Spleen (tissue), 11 donors: ENCODE results near the gene TUBGCP2. TPM values are rescaled to one million over a fixed set of nuclear protein-coding genes. Genes with fewer than 3 reads are reported as not detected.
A peak's percentile ranks its signal among the peaks of the same experiment; 100 is the strongest.

Experiments used
- DNase-seq: peaks from one replicate; pipeline ENCODE4 v3.0.0-alpha.2; 2020
- H3K27ac ChIP-seq, 8 donors: fragments of 200-600 bp; sonication (generic) in 7 of 8; 1 replicate in 4 of 8; 2 replicates in 4 of 8; pipeline versions ENCODE4 v1.5.0 to v1.8.0; 2016 to 2021; ENCODE audit warnings: inconsistent platforms in 4 of 8, mild to moderate bottlenecking in 4 of 8, moderate library complexity in 1 of 8
- H3K27me3 ChIP-seq, 7 donors: fragments of 200-600 bp; sonication (generic) in 6 of 7; replicated peaks in 1 of 7; 1 replicate in 4 of 7; 2 replicates in 3 of 7; pipeline versions ENCODE4 v1.5.0 to v1.8.0; 2016 to 2021; ENCODE audit warnings: inconsistent platforms in 3 of 7, mild to moderate bottlenecking in 1 of 7
- H3K36me3 ChIP-seq, 6 donors: fragments of 200-600 bp; sonication (generic) in 5 of 6; 1 replicate in 4 of 6; 2 replicates in 2 of 6; pipeline versions ENCODE4 v1.5.0 to v1.8.0; 2016 to 2021; ENCODE audit warnings: inconsistent platforms in 2 of 6
- H3K4me1 ChIP-seq, 6 donors: fragments of 200-600 bp; sonication (generic) in 5 of 6; 1 replicate in 3 of 6; 2 replicates in 3 of 6; pipeline versions ENCODE4 v1.5.0 to v1.8.0; 2016 to 2021; ENCODE audit warnings: inconsistent platforms in 3 of 6
- H3K4me3 ChIP-seq, 8 donors: fragments of 200-600 bp; sonication (generic) in 7 of 8; 1 replicate in 4 of 8; 2 replicates in 4 of 8; pipeline versions ENCODE4 v1.5.0 to v1.8.0; 2016 to 2021; ENCODE audit warnings: inconsistent platforms in 4 of 8, mild to moderate bottlenecking in 4 of 8, moderate library complexity in 2 of 8
- H3K9me3 ChIP-seq, 8 donors: fragments of 200-600 bp; sonication (generic) in 7 of 8; 1 replicate in 4 of 8; 2 replicates in 4 of 8; pipeline versions ENCODE4 v1.5.0 to v1.8.0; 2016 to 2021; ENCODE audit warnings: inconsistent platforms in 4 of 8
- POLR2A ChIP-seq, 3 donors: fragments of 450-650 bp; IDR thresholded peaks; one replicate each; pipeline ENCODE4 v1.5.1; 2017; ENCODE audit warnings: antibody characterized with exemption in 3 of 3, mild to moderate bottlenecking in 1 of 3
- POLR2AphosphoS5 ChIP-seq, 3 donors: sonication (generic); formaldehyde crosslinking; IDR thresholded peaks; one replicate each; pipeline ENCODE4 v1.5.1; 2017; ENCODE audit warnings: antibody characterized with exemption in 3 of 3
- WGBS, 5 donors: extraction: QIAGEN DNeasy Blood & Tissue Kit in 3 of 5; methylation state at CpG; one replicate each; pipeline versions ENCODE4 v1.1.5 to v1.1.7; 2013 to 2018; 5-methylcytosine and 5-hydroxymethylcytosine counted together
- intact Hi-C: fragments of 100-400 bp; cut with DNase I; formaldehyde crosslinking; loops from one replicate; pipeline ENCODE4 v1.15.0; 2023; ENCODE audit warnings: low total_unique reads
- polyA plus RNA-seq, 3 donors: library from polyadenylated mRNA; stranded (reverse); fragments of 200-250 nt; gene quantifications; one replicate each; pipeline ENCODE4 v1.2.1, GENCODE V29; 2013
- total RNA-seq, 7 donors: library from RNA; depleted of rRNA in 3 of 7; stranded (reverse); fragments of >200 nt in 3 of 7; fragmentation: NEBNext Ultra II Directional in 4 of 7; extraction: Animal tissue kit (Norgen Biotek cat#: 25700) in 4 of 7; gene quantifications; one replicate each; pipeline versions ENCODE4 v1.1.0 to v1.2.1, GENCODE V29; 2016 to 2021
- TF ChIP-seq, protein P1 (sequence below), 11 experiments: fragments of 200-600 bp in 7 of 11; fragments of 450-650 bp in 4 of 11; sonication (generic) in 4 of 11; IDR thresholded peaks in 8 of 11; conservative IDR thresholded peaks in 3 of 11; 1 replicate in 7 of 11; 2 replicates in 4 of 11; pipeline versions ENCODE4 v1.4.0 to v1.8.0; 2016 to 2021; ENCODE audit warnings: antibody characterized with exemption in 11 of 11, inconsistent platforms in 4 of 11, mild to moderate bottlenecking in 1 of 11
- donor health status: healthy with polysubstance abuse.
- donor health status: DM: no; HTN: no; CAD: no; lungs with moderate emphysema.
- donor health status: DM: no; HTN: no; CAD: no.
- donor health status: Bipolar disorder and iron deficiency.
- donor health status: healthy.
- donor health status: DM: no; HTN: no; CAD: no.
- donor health status: DM: yes; HTN: yes; CAD: no.

The TUBGCP2 gene
- total and polyA plus RNA-seq, 10 donors: 40.2 to 201 (median 57.6) TPM

- H3K36me3 ChIP-seq: peaks cover 0 to 22% (median 2%) of the 10 kb centered on the region in 6 donors
These were observed 47.6 kb downstream of the TUBGCP2 start for GRCh38 chr10:133260895-133261725.

DNA sequence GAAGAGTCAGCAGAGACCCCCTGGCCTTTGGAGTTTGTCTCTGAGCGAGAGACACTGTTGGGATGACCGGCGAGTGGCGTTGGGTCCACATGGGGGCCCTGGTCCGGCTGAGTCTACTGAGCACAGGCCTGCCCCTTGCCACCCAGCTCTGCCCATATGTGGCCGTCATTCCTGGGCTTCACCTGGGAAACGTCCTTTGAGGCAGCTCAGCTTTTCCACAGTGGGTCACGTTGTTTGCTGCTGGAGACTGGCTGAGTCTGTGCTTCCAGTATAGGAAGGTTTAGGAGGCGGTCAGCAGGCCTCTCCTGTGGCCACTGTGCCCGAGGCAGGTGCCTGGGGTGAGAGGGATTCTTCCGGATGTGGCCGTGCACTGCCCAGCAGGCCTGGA, 49.1 kb downstream of the TUBGCP2 start:
- peak overlapping the region in 7 of 8 donors; percentile 61 to 89 (median 71) for H3K27ac ChIP-seq
- WGBS, 5 donors: 46 to 67% (median 56%) methylated on average over 8 to 12 of the region's 12 CpGs
- H3K4me3 ChIP-seq: peak overlapping the region in 1 of 8 donors; percentile 54
- peaks cover 0 to 15% (median 2%) of the 10 kb centered on the region in 6 donors for H3K36me3 ChIP-seq
- DNase-seq: no peak
- H3K9me3 ChIP-seq: no peaks in the 10 kb centered on the region
- intact Hi-C loops: loop anchor here (10.0 kb wide), 1 partner anchor 115 kb away; no protein-coding TSS in a partner anchor
- peaks cover 29 to 78% (median 67%) of the 10 kb centered on the region in 6 donors for H3K4me1 ChIP-seq
- peaks cover 0 to 8% (median 0%) of the 10 kb centered on the region in 7 donors for H3K27me3 ChIP-seq
- TF ChIP-seq, protein P1, sequence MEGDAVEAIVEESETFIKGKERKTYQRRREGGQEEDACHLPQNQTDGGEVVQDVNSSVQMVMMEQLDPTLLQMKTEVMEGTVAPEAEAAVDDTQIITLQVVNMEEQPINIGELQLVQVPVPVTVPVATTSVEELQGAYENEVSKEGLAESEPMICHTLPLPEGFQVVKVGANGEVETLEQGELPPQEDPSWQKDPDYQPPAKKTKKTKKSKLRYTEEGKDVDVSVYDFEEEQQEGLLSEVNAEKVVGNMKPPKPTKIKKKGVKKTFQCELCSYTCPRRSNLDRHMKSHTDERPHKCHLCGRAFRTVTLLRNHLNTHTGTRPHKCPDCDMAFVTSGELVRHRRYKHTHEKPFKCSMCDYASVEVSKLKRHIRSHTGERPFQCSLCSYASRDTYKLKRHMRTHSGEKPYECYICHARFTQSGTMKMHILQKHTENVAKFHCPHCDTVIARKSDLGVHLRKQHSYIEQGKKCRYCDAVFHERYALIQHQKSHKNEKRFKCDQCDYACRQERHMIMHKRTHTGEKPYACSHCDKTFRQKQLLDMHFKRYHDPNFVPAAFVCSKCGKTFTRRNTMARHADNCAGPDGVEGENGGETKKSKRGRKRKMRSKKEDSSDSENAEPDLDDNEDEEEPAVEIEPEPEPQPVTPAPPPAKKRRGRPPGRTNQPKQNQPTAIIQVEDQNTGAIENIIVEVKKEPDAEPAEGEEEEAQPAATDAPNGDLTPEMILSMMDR (IDR thresholded peaks at IDR 0.05 in 8 of 11, conservative IDR thresholded peaks at IDR 0.05 in 3 of 11): no peak
- TF ChIP-seq POLR2AphosphoS5 (IDR thresholded peaks at IDR 0.05) (no peak), POLR2A (IDR thresholded peaks at IDR 0.05) (no peak)

More at GRCh38 chr10:133260895-133261725, 47.6 kb downstream of the TUBGCP2 start:
- Histone ChIP-seq H3K4me1 (peaks cover 29 to 92% (median 68%) of the 10 kb centered on the region in 6 donors), H3K27ac (peak overlapping the region; percentile 74 to 96 (median 88)), H3K9me3 (no peaks in the 10 kb centered on the region), H3K4me3 (peak overlapping the region; percentile 48 to 83 (median 76)), H3K27me3 (no peaks in the 10 kb centered on the region)
- no peak for TF ChIP-seq POLR2A (IDR thresholded peaks at IDR 0.05)
- TF ChIP-seq, protein P1 (IDR thresholded peaks at IDR 0.05 in 8 of 11, conservative IDR thresholded peaks at IDR 0.05 in 3 of 11): peak in 1 of 11 experiments; percentile 12
- peak in 1 of 3 donors; percentile 69 for TF ChIP-seq POLR2AphosphoS5 (IDR thresholded peaks at IDR 0.05)
- DNase-seq: peak; percentile 95
- WGBS, 5 donors: 15 to 40% (median 19%) methylated on average over 21 to 50 of the region's 50 CpGs
- intact Hi-C loops: no loop called here

DNA sequence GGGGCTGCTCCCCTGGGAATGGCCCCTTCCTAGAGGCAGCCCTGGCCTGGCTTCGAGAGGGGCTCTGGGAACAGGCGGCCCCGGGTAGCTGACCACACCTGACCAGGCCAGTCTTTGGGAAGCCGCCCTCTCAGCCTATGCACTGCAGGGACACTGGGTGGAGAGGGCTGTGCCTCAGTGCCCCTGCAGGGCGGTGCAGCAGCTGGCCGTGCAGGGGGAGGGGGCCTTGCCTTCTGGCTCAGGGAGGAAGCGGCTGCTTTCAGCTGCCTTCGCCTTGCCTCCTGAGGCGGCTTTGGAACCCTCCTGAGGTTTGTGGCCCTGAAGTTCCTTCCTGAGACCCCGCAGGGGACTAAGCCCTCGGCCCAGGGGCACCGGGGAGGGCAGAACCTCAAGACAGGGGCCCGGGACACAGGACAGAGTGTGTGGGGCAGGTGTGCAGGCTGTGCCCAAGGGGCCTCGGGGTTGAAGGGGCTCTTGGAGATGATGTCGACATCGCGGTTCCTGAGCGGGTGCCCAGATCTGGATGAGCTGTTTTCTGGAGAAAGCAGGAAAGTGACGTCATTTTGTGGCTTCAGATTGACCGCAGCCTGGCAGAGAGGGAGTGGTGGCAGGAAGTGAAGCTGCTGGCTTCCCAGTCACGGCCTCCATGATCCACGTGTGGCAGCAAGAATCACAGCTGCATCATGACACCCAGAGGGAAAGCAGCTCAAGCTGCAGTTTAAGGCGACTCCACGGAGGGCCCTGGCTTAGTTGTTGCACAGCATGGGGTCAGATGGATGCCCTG, 49.7 kb downstream of the TUBGCP2 start:
- Histone ChIP-seq H3K36me3 (peaks cover 0 to 15% (median 2%) of the 10 kb centered on the region in 6 donors), H3K4me3 (peak overlapping the region in 1 of 8 donors; percentile 54), H3K27me3 (peaks cover 0 to 13% (median 0%) of the 10 kb centered on the region in 7 donors), H3K4me1 (peaks cover 29 to 73% (median 61%) of the 10 kb centered on the region in 6 donors), H3K9me3 (no peaks in the 10 kb centered on the region), H3K27ac (peak overlapping the region; percentile 45 to 89 (median 71))
- intact Hi-C loops: loop anchor here (10.0 kb wide), 1 partner anchor 114 kb away; no protein-coding TSS in a partner anchor
- peak; percentile 91 for DNase-seq
- 17 to 28% (median 19%) methylated on average over 14 to 24 of the region's 24 CpGs for WGBS, 5 donors
- peak; percentile 62 to 82 (median 69) for TF ChIP-seq POLR2AphosphoS5 (IDR thresholded peaks at IDR 0.05)
- TF ChIP-seq, protein P1 (IDR thresholded peaks at IDR 0.05 in 8 of 11, conservative IDR thresholded peaks at IDR 0.05 in 3 of 11): no peak
